ENCODE results near the gene HEXD.
A peak's percentile ranks its signal among the peaks of the same experiment; 100 is the strongest.
"Not testable (repeated sequence)": the region's sequence is repeated elsewhere in the genome, so short reads cannot be mapped to it uniquely, and the experiment has no call there.

HEXD gene

DNA sequence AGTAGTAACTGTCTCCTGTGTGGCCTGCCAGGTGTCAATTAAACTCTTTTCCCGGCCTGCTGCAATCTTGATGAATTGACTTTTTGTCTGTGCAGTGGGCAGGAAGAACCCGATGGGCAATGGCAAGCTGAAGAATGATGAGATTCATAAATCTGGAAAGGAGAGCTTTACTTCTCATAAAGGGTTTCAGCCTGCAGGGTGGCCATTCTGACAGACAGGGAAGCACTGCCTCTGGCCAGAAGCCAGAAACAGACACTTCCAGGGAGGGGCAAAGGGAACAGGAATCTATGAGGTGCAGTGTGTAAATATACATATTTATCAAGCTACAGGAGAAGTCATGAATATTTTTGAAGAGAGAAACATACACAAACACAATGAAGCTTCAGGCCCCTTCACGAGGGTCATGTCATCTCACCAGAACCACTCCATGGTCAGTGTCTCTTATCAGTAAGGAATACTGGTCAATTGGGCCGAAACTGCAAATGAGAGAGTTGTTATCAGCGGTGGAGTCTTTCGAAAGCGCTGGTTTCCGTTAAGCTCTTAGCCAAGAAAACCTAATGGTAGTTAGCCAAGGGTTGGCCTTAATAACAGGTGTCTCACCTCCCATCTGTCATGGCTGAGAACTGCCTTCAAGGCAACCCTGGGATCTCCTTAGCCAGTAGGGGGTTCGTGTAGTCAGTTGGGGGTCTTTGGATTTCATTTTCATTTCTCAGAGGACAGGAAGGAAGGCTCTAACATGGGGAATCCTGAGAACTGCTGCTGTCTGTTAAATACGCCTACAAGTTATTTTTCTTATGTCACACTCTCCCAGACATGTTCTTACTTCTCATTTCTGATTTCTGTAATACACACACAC lies 39.2 kb downstream of the HEXD start:
- no peaks in the 10 kb centered on the region for H3K27me3 ChIP-seq
- peak in 1 of 2 donors; percentile 67 for DNase-seq
- no peaks in the 10 kb centered on the region for H3K9me3 ChIP-seq
- peaks cover 9 to 24% (median 23%) of the 10 kb centered on the region in 3 donors for H3K36me3 ChIP-seq
- peak overlapping the region; percentile 83 to 88 for H3K4me3 ChIP-seq
- peak overlapping the region; percentile 100 for H3K27ac ChIP-seq
- TF ChIP-seq, protein P1, sequence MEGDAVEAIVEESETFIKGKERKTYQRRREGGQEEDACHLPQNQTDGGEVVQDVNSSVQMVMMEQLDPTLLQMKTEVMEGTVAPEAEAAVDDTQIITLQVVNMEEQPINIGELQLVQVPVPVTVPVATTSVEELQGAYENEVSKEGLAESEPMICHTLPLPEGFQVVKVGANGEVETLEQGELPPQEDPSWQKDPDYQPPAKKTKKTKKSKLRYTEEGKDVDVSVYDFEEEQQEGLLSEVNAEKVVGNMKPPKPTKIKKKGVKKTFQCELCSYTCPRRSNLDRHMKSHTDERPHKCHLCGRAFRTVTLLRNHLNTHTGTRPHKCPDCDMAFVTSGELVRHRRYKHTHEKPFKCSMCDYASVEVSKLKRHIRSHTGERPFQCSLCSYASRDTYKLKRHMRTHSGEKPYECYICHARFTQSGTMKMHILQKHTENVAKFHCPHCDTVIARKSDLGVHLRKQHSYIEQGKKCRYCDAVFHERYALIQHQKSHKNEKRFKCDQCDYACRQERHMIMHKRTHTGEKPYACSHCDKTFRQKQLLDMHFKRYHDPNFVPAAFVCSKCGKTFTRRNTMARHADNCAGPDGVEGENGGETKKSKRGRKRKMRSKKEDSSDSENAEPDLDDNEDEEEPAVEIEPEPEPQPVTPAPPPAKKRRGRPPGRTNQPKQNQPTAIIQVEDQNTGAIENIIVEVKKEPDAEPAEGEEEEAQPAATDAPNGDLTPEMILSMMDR (IDR thresholded peaks at IDR 0.05) = no peak
- H3K4me1 ChIP-seq = peaks cover 0 to 23% (median 15%) of the 10 kb centered on the region in 4 donors
- intact Hi-C loops (cut with DNase I; ENCODE audit: low total_unique reads) = loop anchor here (10.0 kb wide), 1 partner anchor 98 kb away; no protein-coding TSS in a partner anchor

DNA sequence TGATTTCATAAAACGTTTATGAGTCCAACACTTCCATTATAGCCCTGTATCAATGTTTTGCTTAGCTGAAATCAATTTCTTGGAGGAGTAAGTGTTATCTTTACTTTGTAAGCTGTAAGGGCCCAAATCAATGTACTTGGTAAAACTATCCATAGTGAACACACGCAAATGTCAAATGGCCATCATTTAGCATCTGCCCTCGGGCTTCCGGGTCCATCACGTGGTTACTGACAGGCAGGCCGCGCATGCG lies 39.7 kb downstream of the HEXD start:
- peak overlapping the region; percentile 100 for H3K27ac ChIP-seq
- H3K36me3 ChIP-seq = peaks cover 9 to 29% (median 29%) of the 10 kb centered on the region in 3 donors
- peak overlapping the region; percentile 83 to 88 for H3K4me3 ChIP-seq
- H3K4me1 ChIP-seq = peaks cover 0 to 23% (median 15%) of the 10 kb centered on the region in 4 donors
- no peaks in the 10 kb centered on the region for H3K9me3 ChIP-seq
- TF ChIP-seq, protein P1 (IDR thresholded peaks at IDR 0.05) = no peak
- H3K27me3 ChIP-seq = no peaks in the 10 kb centered on the region
- DNase-seq = peak in 1 of 2 donors; percentile 94
- intact Hi-C loops (cut with DNase I; ENCODE audit: low total_unique reads) = loop anchor here (10.0 kb wide), 1 partner anchor 97 kb away; no protein-coding TSS in a partner anchor

DNA sequence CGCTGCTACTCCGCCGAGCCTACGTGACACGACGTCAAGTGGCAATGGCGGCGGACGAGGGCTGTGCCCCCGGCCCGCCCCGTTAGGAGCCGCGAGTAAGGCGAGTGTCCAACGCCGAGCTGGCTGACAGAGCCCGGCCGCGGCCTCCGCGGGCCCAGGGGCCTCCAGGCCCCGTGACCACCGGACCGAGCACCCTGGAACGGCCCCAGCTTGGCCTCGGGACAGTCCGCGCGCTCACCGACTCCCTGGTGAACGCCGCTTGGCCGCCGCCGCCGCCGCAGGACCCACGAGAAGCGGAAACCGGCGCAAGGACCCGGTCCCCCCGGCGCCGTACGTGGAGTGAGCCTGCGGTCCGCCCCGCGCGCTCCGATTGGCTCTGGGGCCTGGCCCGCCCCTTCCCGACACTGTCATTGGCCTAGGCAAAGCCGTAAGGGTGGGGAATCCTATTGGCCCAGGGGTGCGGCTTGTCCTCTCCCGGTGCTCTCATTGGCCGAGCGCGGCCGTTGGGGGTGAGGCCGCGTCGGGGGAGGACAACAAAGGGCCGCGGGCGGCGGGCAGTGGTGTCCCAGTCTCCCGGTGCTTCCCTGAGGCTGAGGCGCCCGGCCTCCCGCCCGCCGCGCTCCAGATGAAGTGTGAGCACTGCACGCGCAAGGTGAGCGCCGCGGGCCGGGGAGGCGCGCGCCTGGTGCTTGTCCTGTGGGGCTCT lies 40.2 kb downstream of the HEXD start, which contains the start of gene NARF:
Gene NARF (plus strand): TSS at position 563 of the 706 bp plus-strand sequence. CDS start 63 bp downstream, at position 626.
- peak; percentile 97 to 99 for DNase-seq
- Histone ChIP-seq H3K27me3 (no peaks in the 10 kb centered on the region), H3K36me3 (peaks cover 9 to 34% (median 33%) of the 10 kb centered on the region in 3 donors), H3K4me1 (peaks cover 0 to 24% (median 15%) of the 10 kb centered on the region in 4 donors), H3K9me3 (no peaks in the 10 kb centered on the region), H3K27ac (peak within 1 kb of the TSS; percentile 100), H3K4me3 (peak within 1 kb of the TSS; percentile 83 to 88)
- intact Hi-C loops (cut with DNase I; ENCODE audit: low total_unique reads) = loop anchor here (10.0 kb wide), 1 partner anchor 96 kb away; no protein-coding TSS in a partner anchor
- TF ChIP-seq, protein P1 (IDR thresholded peaks at IDR 0.05) = no peak

DNA sequence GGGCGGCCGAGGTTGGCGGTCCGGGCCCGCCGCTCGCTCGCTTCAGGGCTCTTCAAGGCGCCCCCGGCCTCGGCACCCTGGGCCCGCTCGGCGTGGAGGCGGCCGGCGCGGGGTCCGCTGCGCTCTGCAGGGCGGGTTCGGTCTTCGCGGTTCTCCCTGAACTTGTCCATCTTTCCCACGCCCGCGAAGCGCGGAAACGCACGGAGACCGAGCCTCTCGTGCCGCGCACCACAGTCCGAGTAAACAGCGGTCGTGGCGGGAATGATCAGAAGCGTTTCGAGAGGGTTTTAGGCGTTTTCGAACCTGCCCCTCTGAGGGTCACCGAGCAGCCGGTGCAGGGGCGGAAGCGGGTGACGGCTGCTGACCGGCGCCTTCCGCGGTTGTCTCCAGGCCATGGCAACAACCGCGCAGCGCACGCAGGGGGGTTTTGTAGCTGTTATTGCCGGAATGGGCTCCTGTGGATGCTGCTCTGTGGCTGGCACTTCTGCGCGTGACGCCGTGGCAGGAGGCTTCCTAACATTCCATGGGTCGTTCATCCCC lies 40.8 kb downstream of the HEXD start:
- no peaks in the 10 kb centered on the region for H3K9me3 ChIP-seq
- H3K4me3 ChIP-seq = peak overlapping the region; percentile 83 to 88
- peaks cover 0 to 30% (median 17%) of the 10 kb centered on the region in 4 donors for H3K4me1 ChIP-seq
- peaks cover 9 to 40% (median 38%) of the 10 kb centered on the region in 3 donors for H3K36me3 ChIP-seq
- TF ChIP-seq, protein P1 (IDR thresholded peaks at IDR 0.05) = no peak
- DNase-seq = no peak
- H3K27ac ChIP-seq = peak overlapping the region; percentile 100
- intact Hi-C loops (cut with DNase I; ENCODE audit: low total_unique reads) = loop anchor here (10.0 kb wide), 1 partner anchor 96 kb away; no protein-coding TSS in a partner anchor
- no peaks in the 10 kb centered on the region for H3K27me3 ChIP-seq

DNA sequence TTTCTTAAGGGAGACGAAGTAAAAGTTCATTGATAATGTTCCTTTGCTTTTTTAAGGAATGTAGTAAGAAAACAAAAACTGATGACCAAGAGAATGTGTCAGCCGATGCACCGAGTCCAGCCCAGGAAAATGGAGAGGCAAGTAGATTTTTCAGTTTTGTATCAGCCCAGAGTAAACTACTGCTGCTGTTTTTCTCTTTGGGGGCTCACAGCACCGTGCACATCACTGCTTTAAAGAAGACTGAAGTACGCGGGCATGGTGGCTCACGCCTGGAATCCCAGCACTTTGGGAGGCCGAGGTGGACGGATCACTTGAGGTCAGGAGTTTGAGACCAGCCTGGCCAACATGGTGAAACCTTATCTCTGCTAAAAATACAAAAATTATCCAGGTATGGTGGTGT lies 41.8 kb downstream of the HEXD start:
- peaks cover 15 to 50% (median 48%) of the 10 kb centered on the region in 3 donors for H3K36me3 ChIP-seq
- H3K9me3 ChIP-seq, DNase-seq, H3K27ac ChIP-seq, H3K27me3 ChIP-seq: not testable (repeated sequence)
- H3K4me3 ChIP-seq = peak overlapping the region in 1 of 2 donors; percentile 83
- H3K4me1 ChIP-seq = peaks cover 0 to 36% (median 19%) of the 10 kb centered on the region in 4 donors
- intact Hi-C loops (cut with DNase I; ENCODE audit: low total_unique reads) = loop anchor here (10.0 kb wide), 1 partner anchor 95 kb away; no protein-coding TSS in a partner anchor
